ENCODE data around the gene MACIR. TPM values are rescaled to one million over a fixed set of nuclear protein-coding genes. Genes with fewer than 3 reads are reported as not detected.

MACIR gene
- total and polyA plus RNA-seq, 3 donors from 2014 or later, result 12.8 to 21.6 (median 18.4) TPM

GRCh38 chr5:103295424-103295823 is 36.9 kb downstream of the MACIR start:
- DNase-seq, result no peak
- TF ChIP-seq CTCF (IDR thresholded peaks at IDR 0.05) (no peak), POLR2A (IDR thresholded peaks at IDR 0.05) (no peak)
- H3K27ac ChIP-seq, result no peak overlapping the region
- no peak overlapping the region for H3K4me3 ChIP-seq
- no peaks in the 10 kb centered on the region for H3K36me3 ChIP-seq (ENCODE audit: low read depth, missing control alignments)
- 94 to 96% methylated on average over 5 of the region's 5 CpGs for WGBS, 2 donors
- no peaks in the 10 kb centered on the region for H3K27me3 ChIP-seq
- no peaks in the 10 kb centered on the region for H3K9me3 ChIP-seq
- intact Hi-C loops (cut with DNase I; ENCODE audit: low total_unique reads), result no loop called here
- no peaks in the 10 kb centered on the region for H3K4me1 ChIP-seq

- DNase-seq, result no peak
- Histone ChIP-seq H3K4me1 (no peaks in the 10 kb centered on the region), H3K27me3 (no peaks in the 10 kb centered on the region), H3K9me3 (no peaks in the 10 kb centered on the region), H3K27ac (no peak overlapping the region), H3K36me3 (ENCODE audit: low read depth, missing control alignments) (no peaks in the 10 kb centered on the region), H3K4me3 (no peak overlapping the region)
- intact Hi-C loops (cut with DNase I; ENCODE audit: low total_unique reads), result no loop called here
- WGBS, 2 donors, result 88 to 94% methylated on average over 3 of the region's 3 CpGs
- TF ChIP-seq CTCF (IDR thresholded peaks at IDR 0.05) (no peak), POLR2A (IDR thresholded peaks at IDR 0.05) (no peak)
Observed at GRCh38 chr5:103295871-103296270, 37.3 kb downstream of the MACIR start.

- H3K4me3 ChIP-seq, result no peak overlapping the region
- DNase-seq, result no peak
- no peaks in the 10 kb centered on the region for H3K27me3 ChIP-seq
- TF ChIP-seq CTCF (IDR thresholded peaks at IDR 0.05) (no peak), POLR2A (IDR thresholded peaks at IDR 0.05) (no peak)
- WGBS, 2 donors, result 60 to 67% methylated on average over 1 of the region's 1 CpG
- no peaks in the 10 kb centered on the region for H3K9me3 ChIP-seq
- H3K27ac ChIP-seq, result no peak overlapping the region
- no peaks in the 10 kb centered on the region for H3K36me3 ChIP-seq (ENCODE audit: low read depth, missing control alignments)
- intact Hi-C loops (cut with DNase I; ENCODE audit: low total_unique reads), result no loop called here
- H3K4me1 ChIP-seq, result no peaks in the 10 kb centered on the region
Observed at GRCh38 chr5:103298117-103298516, 39.6 kb downstream of the MACIR start.

- TF ChIP-seq CTCF (IDR thresholded peaks at IDR 0.05) (no peak), POLR2A (IDR thresholded peaks at IDR 0.05) (no peak)
- no peak overlapping the region for H3K4me3 ChIP-seq
- no peaks in the 10 kb centered on the region for H3K4me1 ChIP-seq
- intact Hi-C loops (cut with DNase I; ENCODE audit: low total_unique reads), result no loop called here
- H3K27me3 ChIP-seq, result no peaks in the 10 kb centered on the region
- H3K9me3 ChIP-seq, result no peaks in the 10 kb centered on the region
- 73 to 81% methylated on average over 4 of the region's 4 CpGs for WGBS, 2 donors
- no peak for DNase-seq
- no peaks in the 10 kb centered on the region for H3K36me3 ChIP-seq (ENCODE audit: low read depth, missing control alignments)
- no peak overlapping the region for H3K27ac ChIP-seq
Observed at GRCh38 chr5:103298607-103299188, 40.1 kb downstream of the MACIR start.

- no peaks in the 10 kb centered on the region for H3K9me3 ChIP-seq
- H3K4me1 ChIP-seq, result no peaks in the 10 kb centered on the region
- no peak for DNase-seq
- H3K36me3 ChIP-seq (ENCODE audit: low read depth, missing control alignments), result no peaks in the 10 kb centered on the region
- H3K4me3 ChIP-seq, result no peak overlapping the region
- H3K27ac ChIP-seq, result no peak overlapping the region
- H3K27me3 ChIP-seq, result no peaks in the 10 kb centered on the region
- no peak for TF ChIP-seq CTCF (IDR thresholded peaks at IDR 0.05)
- no peak for TF ChIP-seq POLR2A (IDR thresholded peaks at IDR 0.05)
- WGBS, 2 donors, result 64 to 73% methylated on average over 4 of the region's 4 CpGs
- intact Hi-C loops (cut with DNase I; ENCODE audit: low total_unique reads), result no loop called here
Observed at GRCh38 chr5:103305809-103306208, 47.2 kb downstream of the MACIR start.
